Neural cell (in vitro differentiated cells): ENCODE data around the gene EIF2B1. TPM values are rescaled to one million over a fixed set of nuclear protein-coding genes. Genes with fewer than 3 reads are reported as not detected.

Source experiments
- H2AFZ ChIP-seq: fragments of 200-600, 300-800 bp; sonication (generic), shearing (Covaris generic); 2 replicates; pipeline ENCODE4 v1.6.0; 2014; ENCODE audit warnings: low read depth, mild to moderate bottlenecking, antibody characterized with exemption, low read length, moderate library complexity
- H3F3A ChIP-seq: fragments of 200-600 bp; shearing (Covaris generic); 2 replicates; pipeline ENCODE4 v1.6.1; 2016; ENCODE audit warnings: mild to moderate bottlenecking, moderate library complexity, mixed read lengths, antibody characterized with exemption, low read length; ENCODE audit not compliant: insufficient read depth, poor library complexity, severe bottlenecking
- H3K27ac ChIP-seq: fragments of 200-600, 300-800 bp; sonication (generic), shearing (Covaris generic); 2 replicates; pipeline ENCODE4 v1.5.1; 2014; ENCODE audit warnings: mild to moderate bottlenecking, low read length, moderate library complexity
- H3K27me3 ChIP-seq: fragments of 300-800, 200-600 bp; sonication (generic), shearing (Covaris generic); 2 replicates; pipeline ENCODE4 v1.6.0; 2014; ENCODE audit warnings: mild to moderate bottlenecking, low read depth, low read length, moderate library complexity; ENCODE audit not compliant: insufficient read depth
- H3K36me3 ChIP-seq: fragments of 300-800, 200-600 bp; sonication (generic), shearing (Covaris generic); 2 replicates; pipeline ENCODE4 v1.5.1; 2014; ENCODE audit warnings: mild to moderate bottlenecking, antibody characterized with exemption, low read length, moderate library complexity; ENCODE audit not compliant: insufficient read depth
- H3K4me2 ChIP-seq: fragments of 300-800, 200-600 bp; sonication (generic), shearing (Covaris generic); 2 replicates; pipeline ENCODE4 v1.6.0; 2014; ENCODE audit warnings: mild to moderate bottlenecking, low read length
- H3K4me3 ChIP-seq: fragments of 300-800, 200-600 bp; sonication (generic), shearing (Covaris generic); 2 replicates; pipeline ENCODE4 v1.5.1; 2014; ENCODE audit warnings: mild to moderate bottlenecking, low read length, moderate library complexity
- H3K79me2 ChIP-seq: fragments of 200-600 bp; shearing (Covaris generic); replicated peaks from 2 replicates; pipeline ENCODE4 v1.6.0; 2014; ENCODE audit warnings: mild to moderate bottlenecking, low read length, moderate library complexity; ENCODE audit not compliant: insufficient read depth
- H3K9ac ChIP-seq: fragments of 300-800, 200-600 bp; sonication (generic), shearing (Covaris generic); 2 replicates; pipeline ENCODE4 v1.6.1; 2016; ENCODE audit warnings: mild to moderate bottlenecking, low read length, mixed read lengths
- H3K9me2 ChIP-seq: fragments of 200-600 bp; shearing (Covaris generic); 2 replicates; pipeline ENCODE4 v1.6.1; 2016; ENCODE audit warnings: mild to moderate bottlenecking, low read length, mixed read lengths; ENCODE audit not compliant: insufficient read depth
- H3K9me3 ChIP-seq: fragments of 200-600, 300-800 bp; sonication (generic), shearing (Covaris generic); 2 replicates; pipeline ENCODE4 v1.6.1; 2016; ENCODE audit warnings: mild to moderate bottlenecking, mixed run types, low read length, moderate library complexity, mixed read lengths
- H4K20me1 ChIP-seq: fragments of 200-600 bp; shearing (Covaris generic); 2 replicates; pipeline ENCODE4 v1.6.1; 2016; ENCODE audit warnings: mild to moderate bottlenecking, mixed run types; ENCODE audit not compliant: insufficient read depth
- CTCF ChIP-seq: fragments of 450-650 bp; IDR thresholded peaks from 2 replicates; pipeline ENCODE4 v1.5.1; 2014; ENCODE audit warnings: antibody characterized with exemption, mild to moderate bottlenecking, moderate library complexity; ENCODE audit not compliant: poor library complexity, severe bottlenecking
- EP300 ChIP-seq: fragments of 450-650 bp; conservative IDR thresholded peaks from 2 replicates; pipeline ENCODE4 v1.6.1; 2014; ENCODE audit warnings: antibody characterized with exemption, mild to moderate bottlenecking, moderate library complexity; ENCODE audit not compliant: poor library complexity, severe bottlenecking
- EZH2 ChIP-seq: fragments of 200-600, 300-800 bp; shearing (Covaris generic), sonication (generic); IDR thresholded peaks from 2 replicates; pipeline ENCODE4 v1.6.1; 2014; ENCODE audit warnings: antibody characterized with exemption, low read length, borderline replicate concordance, mild to moderate bottlenecking; ENCODE audit not compliant: insufficient read depth, poor library complexity, severe bottlenecking
- MXI1 ChIP-seq: fragments of 450-650 bp; conservative IDR thresholded peaks from 2 replicates; pipeline ENCODE4 v1.6.1; 2014; ENCODE audit warnings: antibody characterized with exemption, mild to moderate bottlenecking; ENCODE audit not compliant: poor library complexity, severe bottlenecking
- POLR2AphosphoS5 ChIP-seq: IDR thresholded peaks from 2 replicates; pipeline ENCODE4 v1.6.1; 2012
- RAD21 ChIP-seq: fragments of 450-650 bp; conservative IDR thresholded peaks from 2 replicates; pipeline ENCODE4 v1.6.1; 2014; ENCODE audit warnings: antibody characterized with exemption, mild to moderate bottlenecking, moderate library complexity
- REST ChIP-seq: IDR thresholded peaks from 2 replicates; pipeline ENCODE4 v1.6.1; 2012; ENCODE audit warnings: borderline replicate concordance
- SMC3 ChIP-seq: fragments of 450-650 bp; conservative IDR thresholded peaks from 2 replicates; pipeline ENCODE4 v1.6.1; 2014; ENCODE audit warnings: antibody characterized with exemption, mild to moderate bottlenecking, moderate library complexity; ENCODE audit not compliant: poor library complexity
- TAF1 ChIP-seq: IDR thresholded peaks from 2 replicates; pipeline ENCODE4 v1.6.1; 2012; ENCODE audit warnings: low read depth
- polyA plus RNA-seq: library from polyadenylated mRNA; depleted of rRNA; stranded (reverse); fragments of >200 nt; gene quantifications from 2 replicates; pipeline ENCODE4 v1.2.3, GENCODE V29; 2014

EIF2B1 gene
- polyA plus RNA-seq, 1 donor from 2014 or later: 59.9 TPM

GRCh38 chr12:123656392-123656791 is 22.9 kb upstream of the EIF2B1 start:
- H3K9ac ChIP-seq: no peak overlapping the region
- no peaks in the 10 kb centered on the region for H3K9me2 ChIP-seq
- no peaks in the 10 kb centered on the region for H3K79me2 ChIP-seq
- no peak overlapping the region for H3K27ac ChIP-seq
- H3K27me3 ChIP-seq: no peaks in the 10 kb centered on the region
- no peak overlapping the region for H2AFZ ChIP-seq
- peaks cover 5% of the 10 kb centered on the region for H3K36me3 ChIP-seq
- H3F3A ChIP-seq: no peaks in the 10 kb centered on the region
- no peaks in the 10 kb centered on the region for H4K20me1 ChIP-seq
- H3K9me3 ChIP-seq: no peaks in the 10 kb centered on the region
- TF ChIP-seq MXI1 (no peak), POLR2AphosphoS5 (no peak), RAD21 (no peak)
- H3K4me3 ChIP-seq: no peak overlapping the region
- H3K4me2 ChIP-seq: no peak overlapping the region

- Histone ChIP-seq H2AFZ (no peak overlapping the region), H3K9ac (no peak overlapping the region), H3K36me3 (peaks cover 5% of the 10 kb centered on the region), H3K27ac (no peak overlapping the region), H4K20me1 (no peaks in the 10 kb centered on the region), H3K79me2 (no peaks in the 10 kb centered on the region), H3F3A (no peaks in the 10 kb centered on the region), H3K27me3 (no peaks in the 10 kb centered on the region), H3K9me2 (no peaks in the 10 kb centered on the region), H3K9me3 (no peaks in the 10 kb centered on the region), H3K4me2 (no peak overlapping the region), H3K4me3 (no peak overlapping the region)
- TF ChIP-seq TAF1: no peak
- no peak for TF ChIP-seq RAD21
- TF ChIP-seq SMC3: no peak
- no peak for TF ChIP-seq EP300
- TF ChIP-seq EZH2: no peak
- no peak for TF ChIP-seq CTCF
- no peak for TF ChIP-seq MXI1
- TF ChIP-seq REST: no peak
- TF ChIP-seq POLR2AphosphoS5: no peak
These were observed 21.9 kb upstream of the EIF2B1 start for GRCh38 chr12:123655420-123655819.
